GM23338 (cell line): Measurements from ENCODE around the gene RBCK1. TPM values are rescaled to one million over a fixed set of nuclear protein-coding genes. Genes with fewer than 3 reads are reported as not detected.

ENCODE experiments used
- ATAC-seq: fragments of 200-7000 bp; cut with Tn5 transposase; 3 replicates; pipeline ENCODE4 v1.9.1; 2020
- DNase-seq: peaks from one replicate; pipeline ENCODE4 v3.0.0-alpha.2; 2015; ENCODE audit warnings: low spot score
- H2AFZ ChIP-seq: fragments of 200-600 bp; sonication (generic); 2 replicates; pipeline ENCODE4 v1.8.0; 2016; ENCODE audit warnings: antibody characterized with exemption, mild to moderate bottlenecking, moderate library complexity
- H3F3A ChIP-seq: fragments of 200-600 bp; sonication (generic); replicated peaks from 2 replicates; pipeline ENCODE4 v1.8.0; 2017; ENCODE audit warnings: antibody characterized with exemption, mixed run types, low read depth
- H3K27ac ChIP-seq: fragments of 200-600 bp; sonication (generic); 2 replicates; pipeline ENCODE4 v1.6.1; 2016; ENCODE audit warnings: low read depth
- H3K27me3 ChIP-seq: fragments of 200-600 bp; sonication (generic); 2 replicates; pipeline ENCODE4 v1.8.0; 2016; ENCODE audit warnings: mild to moderate bottlenecking, mixed run types, moderate library complexity; ENCODE audit not compliant: insufficient read depth
- H3K36me3 ChIP-seq: fragments of 200-600 bp; sonication (generic); 2 replicates; pipeline ENCODE4 v1.8.0; 2016; ENCODE audit warnings: mild to moderate bottlenecking; ENCODE audit not compliant: insufficient read depth
- H3K4me1 ChIP-seq: fragments of 200-600 bp; sonication (generic); 2 replicates; pipeline ENCODE4 v1.8.0; 2016; ENCODE audit warnings: mild to moderate bottlenecking, moderate library complexity; ENCODE audit not compliant: insufficient read depth
- H3K4me2 ChIP-seq: fragments of 200-600 bp; sonication (generic); 2 replicates; pipeline ENCODE4 v1.7.1; 2017; ENCODE audit warnings: mixed run types
- H3K4me3 ChIP-seq: fragments of 200-600 bp; sonication (generic); 2 replicates; pipeline ENCODE4 v1.6.1; 2016; ENCODE audit warnings: mixed run types
- H3K79me2 ChIP-seq: fragments of 200-600 bp; sonication (generic); replicated peaks from 2 replicates; pipeline ENCODE4 v1.8.0; 2017; ENCODE audit warnings: mild to moderate bottlenecking; ENCODE audit not compliant: insufficient read depth
- H3K9me2 ChIP-seq: fragments of 200-600 bp; sonication (generic); 2 replicates; pipeline ENCODE4 v1.8.0; 2017; ENCODE audit not compliant: insufficient read depth
- H4K20me1 ChIP-seq: fragments of 200-600 bp; sonication (generic); replicated peaks from 2 replicates; pipeline ENCODE4 v1.8.0; 2017; ENCODE audit warnings: mild to moderate bottlenecking; ENCODE audit not compliant: insufficient read depth
- H3K27ac Mint-ChIP-seq: 2 replicates; pipeline ENCODE4 v1.8.0; 2020; ENCODE audit warnings: inconsistent platforms, mild to moderate bottlenecking, moderate library complexity, mixed read lengths
- H3K27me3 Mint-ChIP-seq: 3 replicates; pipeline ENCODE4 v1.8.0; 2022; ENCODE audit warnings: low read depth, mild to moderate bottlenecking, moderate library complexity, mixed read lengths, inconsistent platforms; ENCODE audit not compliant: insufficient read depth, poor library complexity
- H3K36me3 Mint-ChIP-seq: 3 replicates; pipeline ENCODE4 v1.8.0; 2021; ENCODE audit warnings: low read depth, mild to moderate bottlenecking, inconsistent platforms, moderate library complexity, mixed read lengths
- H3K4me1 Mint-ChIP-seq: 3 replicates; pipeline ENCODE4 v1.8.0; 2020; ENCODE audit warnings: mild to moderate bottlenecking, inconsistent platforms, mixed read lengths
- H3K4me3 Mint-ChIP-seq: 3 replicates; pipeline ENCODE4 v1.8.0; 2021; ENCODE audit warnings: moderate library complexity, mild to moderate bottlenecking, inconsistent platforms, mixed read lengths
- H3K9me3 Mint-ChIP-seq: 3 replicates; pipeline ENCODE4 v1.8.0; 2020; ENCODE audit warnings: moderate library complexity, mild to moderate bottlenecking, inconsistent platforms, mixed read lengths
- CREB1 ChIP-seq: fragments of 250-450 bp; sonication (Bioruptor Pico); IDR thresholded peaks from 2 replicates; pipeline ENCODE4 v1.5.0; 2020; ENCODE audit warnings: low read depth, mild to moderate bottlenecking, moderate library complexity
- CTCF ChIP-seq, 2 experiments: fragments of 200-600 bp in 1 of 2; sonication (generic) in 1 of 2; conservative IDR thresholded peaks; 2 replicates each; pipeline versions ENCODE4 v1.5.1 to v1.6.1; 2016 to 2017; ENCODE audit warnings: antibody characterized with exemption in 2 of 2, low read depth in 2 of 2, mild to moderate bottlenecking in 2 of 2, moderate library complexity in 1 of 2
- EZH2 ChIP-seq: fragments of 200-600 bp; sonication (generic); IDR thresholded peaks from one replicate; pipeline ENCODE4 v1.8.0; 2017; ENCODE audit warnings: antibody characterized with exemption, mild to moderate bottlenecking, low read depth; ENCODE audit not compliant: unreplicated experiment
- JUNB ChIP-seq: IDR thresholded peaks from one replicate; pipeline ENCODE4 v1.6.1; 2016; ENCODE audit warnings: antibody characterized with exemption; ENCODE audit not compliant: unreplicated experiment
- STAT1 ChIP-seq: IDR thresholded peaks from one replicate; pipeline ENCODE4 v1.6.1; 2016; ENCODE audit warnings: antibody characterized with exemption; ENCODE audit not compliant: unreplicated experiment
- ZNF114 ChIP-seq: fragments of 250-450 bp; sonication (Bioruptor Pico); IDR thresholded peaks from 2 replicates; pipeline ENCODE4 v1.5.0; 2020; ENCODE audit warnings: mild to moderate bottlenecking, moderate library complexity
- ZNF331 ChIP-seq: fragments of 250-450 bp; sonication (Bioruptor Pico); IDR thresholded peaks from 2 replicates; pipeline ENCODE4 v1.5.0; 2020; ENCODE audit warnings: low read depth, mild to moderate bottlenecking, moderate library complexity
- ZNF462 ChIP-seq: fragments of 250-450 bp; sonication (Bioruptor Pico); IDR thresholded peaks from 2 replicates; pipeline ENCODE4 v1.5.0; 2020; ENCODE audit warnings: mild to moderate bottlenecking, moderate library complexity
- polyA plus RNA-seq: library from polyadenylated mRNA; unstranded; fragments of >200 nt; fragmentation: Nextera tagmentation; extraction: Ambion mirVana; gene quantifications from 2 replicates; pipeline ENCODE4 v1.2.1, GENCODE V29; 2016
- total RNA-seq: library from RNA; depleted of rRNA; stranded (reverse); fragments of >200 nt; shearing (Covaris generic); gene quantifications from 2 replicates; pipeline ENCODE4 v1.2.3, GENCODE V29; 2014

Gene RBCK1
- total and polyA plus RNA-seq, 2 experiments from 2014 or later = 52.6 to 56.8 TPM

DNA sequence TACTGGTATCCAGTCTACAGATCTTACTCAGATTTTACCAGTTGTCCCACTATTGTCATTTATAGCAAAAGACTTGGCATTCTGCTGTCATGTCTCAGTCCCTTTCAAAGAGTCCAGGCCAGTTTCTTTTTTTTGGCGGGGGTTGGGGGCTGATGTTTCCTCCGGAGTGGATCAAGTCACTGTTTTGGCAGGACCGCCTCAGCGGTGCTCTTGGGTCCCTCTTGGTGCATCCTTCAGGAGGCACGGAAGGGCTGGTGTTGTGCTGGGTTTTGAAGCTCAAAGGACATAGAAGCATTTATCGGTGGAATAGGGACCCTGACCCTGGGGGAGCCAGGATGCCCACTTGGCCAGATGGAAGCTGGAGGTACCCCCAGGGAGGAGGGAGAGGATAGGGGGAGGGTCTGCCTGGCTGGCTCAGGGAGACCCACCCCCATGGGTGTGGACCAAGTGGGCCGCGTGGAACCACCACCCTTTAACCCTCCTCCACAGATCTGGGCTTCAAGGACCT lies 10.8 kb downstream of the RBCK1 start (continued):
- TF ChIP-seq ZNF462 (CRISPR knock-in tag) = no peak
- TF ChIP-seq EZH2 = no peak
- no peak for TF ChIP-seq STAT1
- TF ChIP-seq ZNF114 (CRISPR knock-in tag) = no peak
- TF ChIP-seq JUNB = no peak
- TF ChIP-seq CREB1 (CRISPR knock-in tag) = no peak
- no peak for TF ChIP-seq ZNF331 (CRISPR knock-in tag)

DNA sequence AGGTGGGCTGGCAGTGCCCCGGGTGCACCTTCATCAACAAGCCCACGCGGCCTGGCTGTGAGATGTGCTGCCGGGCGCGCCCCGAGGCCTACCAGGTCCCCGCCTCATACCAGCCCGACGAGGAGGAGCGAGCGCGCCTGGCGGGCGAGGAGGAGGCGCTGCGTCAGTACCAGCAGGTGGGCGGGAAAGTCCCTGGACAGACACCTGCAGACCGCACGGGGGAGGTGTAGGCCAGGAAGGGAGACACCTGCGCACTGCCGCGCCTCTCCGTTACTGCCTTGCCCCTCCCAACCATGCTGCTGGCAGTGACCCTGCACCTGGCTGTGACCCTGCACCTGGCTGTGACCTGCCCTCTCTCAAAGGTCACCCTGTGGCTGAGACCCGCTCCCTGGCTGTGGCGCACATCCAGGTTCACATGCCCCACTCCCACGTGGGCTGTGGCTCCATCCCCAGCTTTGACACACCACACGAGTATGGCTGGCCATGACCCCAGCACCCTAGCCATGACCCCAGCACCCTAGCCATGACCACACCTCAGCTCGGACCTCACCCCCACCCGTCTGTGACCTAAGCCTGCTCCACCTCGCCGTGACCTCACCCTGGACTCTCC lies 11.6 kb downstream of the RBCK1 start:
- Histone ChIP-seq H3K27me3 (no peaks in the 10 kb centered on the region), H2AFZ (no peak overlapping the region), H3K27ac (no peak overlapping the region), H3F3A (no peaks in the 10 kb centered on the region), H3K36me3 (peaks cover 11% of the 10 kb centered on the region; the same call in 1 of the 2 replicates), H3K9me2 (no peaks in the 10 kb centered on the region), H3K4me1 (no peaks in the 10 kb centered on the region), H4K20me1 (peaks cover 11% of the 10 kb centered on the region; the same call in 1 of the 2 replicates), H3K4me3 (no peak overlapping the region), H3K79me2 (no peaks in the 10 kb centered on the region), H3K4me2 (no peak overlapping the region)
- H3K4me1 Mint-ChIP-seq = no peaks in the 10 kb centered on the region; the same call in 2 of the 3 replicates
- ATAC-seq (peak; percentile 34), DNase-seq (peak; percentile 41)
- H3K36me3 Mint-ChIP-seq = peaks cover 60% of the 10 kb centered on the region
- no peak overlapping the region for H3K4me3 Mint-ChIP-seq
- peaks cover 10% of the 10 kb centered on the region for H3K27me3 Mint-ChIP-seq
- H3K9me3 Mint-ChIP-seq = peaks cover 8% of the 10 kb centered on the region; the same call in 1 of the 3 replicates
- H3K27ac Mint-ChIP-seq = no peak overlapping the region
- no peak for TF ChIP-seq EZH2
- TF ChIP-seq ZNF114 (CRISPR knock-in tag) = no peak
- TF ChIP-seq ZNF331 (CRISPR knock-in tag) = no peak
- no peak for TF ChIP-seq STAT1
- no peak for TF ChIP-seq CTCF (conservative IDR thresholded peaks at IDR 0.05; ENCODE audit: low read depth in 2 of 2)
